NCI-H526 (cell line): ENCODE measurements around the gene AARSD1.
A peak's percentile ranks its signal among the peaks of the same experiment; 100 is the strongest.
"Not testable (repeated sequence)": the region's sequence is repeated elsewhere in the genome, so short reads cannot be mapped to it uniquely, and the experiment has no call there.

Experiments
- DNase-seq, 2 experiments: peaks; one replicate each; lab custom pipeline; 2025; lab: John Stamatoyannopoulos, UW

Gene AARSD1

DNA sequence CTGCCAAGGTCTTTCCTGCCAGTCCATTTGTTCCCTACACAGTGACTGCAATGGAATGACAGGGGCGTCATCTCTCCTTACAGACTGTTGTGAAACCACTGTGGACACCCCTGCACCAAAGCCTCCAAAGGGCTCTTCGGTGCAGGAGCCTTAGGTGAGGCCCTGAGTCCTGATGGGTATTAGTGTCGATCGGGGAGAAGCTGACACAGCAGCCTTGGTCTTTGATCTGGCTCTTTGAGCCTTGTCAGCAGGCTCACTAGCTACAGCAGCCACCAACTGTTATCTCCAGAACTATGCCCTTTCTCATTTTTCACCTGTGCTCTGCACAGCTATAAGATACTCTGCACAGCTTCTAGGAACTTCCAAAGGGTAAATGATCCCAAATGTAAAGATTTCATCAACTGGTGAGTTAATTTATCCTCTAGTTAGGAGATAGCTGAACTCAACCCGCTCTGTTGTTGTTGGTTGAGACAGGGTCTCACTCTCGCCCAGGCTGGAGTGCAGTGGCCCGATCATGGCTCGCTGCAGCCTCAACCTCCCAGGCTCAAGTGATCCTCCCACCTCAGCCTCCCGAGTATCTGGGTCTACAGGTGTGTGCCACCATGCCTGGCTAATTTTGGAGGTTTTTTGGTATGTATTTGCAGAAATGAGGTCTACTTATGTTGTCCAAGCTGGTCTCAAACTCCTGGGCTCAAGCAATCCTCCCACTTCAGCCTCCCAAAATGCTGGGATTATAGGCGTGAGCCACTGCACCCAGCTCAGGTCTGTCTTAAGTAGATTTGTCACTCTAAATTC is 44.0 kb downstream of the AARSD1 start:
- DNase-seq = no peak

DNA sequence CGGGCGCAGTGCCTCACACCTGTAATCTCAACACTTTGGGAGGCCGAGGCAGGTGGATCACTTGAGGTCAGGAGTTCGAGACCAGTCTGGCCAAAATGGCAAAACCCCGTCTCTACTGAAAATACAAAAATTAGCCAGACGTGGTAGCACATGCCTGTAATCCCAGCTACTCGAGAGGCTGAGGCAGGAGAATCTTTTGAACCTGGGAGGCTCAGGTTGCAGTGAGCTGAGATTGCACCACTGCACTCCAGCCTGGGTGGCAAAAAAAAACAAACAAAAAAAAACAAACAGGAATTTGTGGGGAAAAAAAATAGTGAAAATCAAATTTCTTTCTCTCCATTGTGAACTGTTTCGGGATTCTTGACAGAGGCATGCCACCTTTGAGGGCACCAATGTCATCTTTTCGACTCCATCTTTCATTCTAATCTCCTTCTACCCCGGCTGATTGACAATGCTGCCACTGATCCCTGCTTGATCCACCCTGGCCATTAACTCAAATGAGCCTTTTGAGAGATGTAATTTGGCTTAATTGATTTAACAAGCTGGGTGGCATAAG is 44.7 kb downstream of the AARSD1 start:
- DNase-seq = not testable (repeated sequence)

DNA sequence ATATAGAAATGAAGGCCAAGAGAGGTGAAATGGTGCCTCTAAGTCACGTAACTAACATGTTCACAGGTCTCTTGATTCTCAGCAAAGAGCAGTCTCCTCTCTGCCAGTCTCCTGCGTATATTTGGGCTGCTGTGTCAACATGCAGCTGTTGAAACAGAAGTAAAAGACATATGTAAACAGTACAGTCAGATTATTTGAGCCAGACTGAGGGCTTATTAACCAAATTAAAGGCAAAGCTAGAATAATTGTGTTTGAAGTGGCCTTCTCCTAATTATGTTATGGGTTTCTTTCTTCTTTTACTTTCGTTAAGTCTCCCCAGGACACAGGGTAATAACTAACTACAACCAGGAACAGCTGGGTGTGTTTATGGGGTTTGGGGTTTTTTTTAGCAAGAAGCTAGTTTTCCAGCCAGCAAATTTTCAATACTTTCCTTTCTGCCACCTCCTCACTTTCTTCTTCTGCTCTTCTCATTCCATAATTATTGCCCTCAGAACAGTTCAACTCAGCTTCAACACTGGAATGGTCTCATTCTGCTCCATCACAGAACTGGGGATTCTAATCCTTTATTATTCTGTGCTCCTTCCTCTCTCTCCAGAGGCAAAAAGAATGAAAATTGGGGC is 45.2 kb downstream of the AARSD1 start:
- peak in 1 of 2 experiments; percentile 39 for DNase-seq

DNA sequence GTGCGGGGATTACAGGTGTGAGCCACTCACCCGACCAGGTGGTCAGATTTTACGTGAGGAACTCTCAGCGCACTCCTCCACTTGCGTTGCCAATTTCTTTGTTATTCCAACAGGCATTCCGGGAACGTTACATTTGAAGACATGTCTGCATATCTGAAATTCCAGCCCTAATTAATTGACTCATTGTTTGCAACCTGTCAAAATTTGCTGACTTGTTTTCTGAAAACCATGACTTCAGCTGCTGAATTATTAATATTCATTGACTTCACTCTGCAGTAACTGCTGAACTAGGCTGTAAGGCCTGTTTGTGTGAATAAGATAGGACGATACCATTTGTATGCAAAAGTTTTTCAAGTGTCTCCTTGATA is 47.0 kb downstream of the AARSD1 start:
- no peak for DNase-seq

DNA sequence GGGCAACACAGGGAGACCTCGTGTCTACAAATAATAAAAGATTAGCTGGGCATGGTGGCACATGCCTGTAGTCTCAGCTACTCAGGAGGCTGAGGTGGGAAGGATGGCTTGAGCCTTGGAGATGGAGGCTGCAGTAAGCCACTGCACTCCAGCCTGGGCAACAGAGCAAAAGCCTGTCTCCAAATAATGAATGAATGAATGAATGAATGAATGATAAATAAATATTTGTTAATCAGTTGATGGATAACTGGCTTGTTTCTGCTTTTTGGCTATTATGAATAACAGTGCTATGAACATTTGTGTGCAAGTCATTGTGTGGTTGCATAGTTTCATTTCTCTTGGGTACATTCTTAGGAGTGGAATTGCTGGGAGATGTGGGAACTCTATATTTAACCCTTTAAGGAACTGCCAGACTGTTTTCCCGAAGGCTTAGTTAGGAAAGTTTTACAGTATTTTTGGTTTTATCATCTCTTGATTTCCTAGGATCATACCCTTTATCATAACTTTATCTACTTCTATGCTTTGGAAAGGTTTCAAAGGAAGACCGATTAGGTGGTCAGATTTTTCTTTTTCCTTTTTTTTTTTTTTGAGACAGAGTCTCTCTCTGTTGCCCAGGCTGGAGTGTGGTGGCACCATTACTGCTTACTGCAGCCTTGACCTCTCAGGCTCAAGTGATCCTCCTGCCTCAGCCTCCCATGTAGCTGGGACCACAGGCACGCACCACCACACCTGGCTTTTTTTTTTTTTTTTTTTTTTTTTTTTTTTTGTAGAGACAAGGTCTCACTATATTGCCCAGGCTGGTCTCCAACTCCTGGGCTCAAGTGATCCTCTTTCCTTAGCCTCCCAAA is 47.6 kb downstream of the AARSD1 start:
- DNase-seq = not testable (repeated sequence)

DNA sequence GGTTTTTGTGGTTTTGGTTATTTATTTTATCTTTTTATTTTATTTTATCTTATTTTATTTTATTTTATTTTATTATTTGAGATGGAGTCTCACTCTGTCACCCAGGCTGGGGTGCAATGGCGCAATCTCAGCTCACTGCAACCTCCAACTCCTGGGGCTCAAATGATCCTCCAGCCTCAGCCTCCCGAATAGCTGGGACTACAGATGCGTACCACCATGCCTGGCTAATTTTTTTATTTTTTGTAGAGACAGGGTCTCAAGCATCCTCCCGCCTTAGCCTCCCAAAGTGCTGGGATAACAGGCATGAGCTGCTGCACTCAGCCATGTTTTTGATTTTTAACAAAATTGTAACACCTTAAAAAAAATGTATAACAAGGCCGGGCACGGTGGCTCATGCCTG is 49.0 kb downstream of the AARSD1 start:
- DNase-seq = not testable (repeated sequence)

DNA sequence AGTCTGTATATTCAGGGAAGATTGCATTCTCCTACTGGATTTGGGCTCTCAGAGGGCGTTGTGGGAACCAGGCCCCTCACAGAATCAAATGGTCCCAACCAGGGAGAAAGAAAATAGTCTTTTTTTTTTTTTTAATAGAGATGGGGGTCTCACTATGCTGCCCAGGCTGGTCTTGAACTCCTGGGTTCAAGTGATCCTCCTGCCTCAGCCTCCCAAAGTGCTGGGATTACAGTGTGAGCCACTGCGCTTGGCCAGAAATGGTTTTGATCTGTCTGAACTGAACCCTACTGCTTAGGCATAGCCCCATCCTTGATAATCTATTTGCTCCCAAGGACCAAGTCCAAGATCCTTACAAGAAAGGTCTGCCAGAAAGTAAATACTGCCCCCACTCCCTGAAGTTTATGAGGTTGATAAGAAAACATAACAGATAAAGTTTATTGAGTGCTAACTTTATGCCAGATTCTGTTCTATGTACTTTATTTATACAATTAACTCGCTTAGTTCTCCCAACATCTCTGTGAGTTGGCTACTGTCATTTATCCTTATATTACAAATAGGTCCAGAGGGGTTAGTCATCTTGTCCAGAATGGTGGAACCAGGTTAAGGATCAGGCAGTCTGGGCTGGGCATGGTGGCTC is 50.2 kb downstream of the AARSD1 start:
- no peak for DNase-seq

DNA sequence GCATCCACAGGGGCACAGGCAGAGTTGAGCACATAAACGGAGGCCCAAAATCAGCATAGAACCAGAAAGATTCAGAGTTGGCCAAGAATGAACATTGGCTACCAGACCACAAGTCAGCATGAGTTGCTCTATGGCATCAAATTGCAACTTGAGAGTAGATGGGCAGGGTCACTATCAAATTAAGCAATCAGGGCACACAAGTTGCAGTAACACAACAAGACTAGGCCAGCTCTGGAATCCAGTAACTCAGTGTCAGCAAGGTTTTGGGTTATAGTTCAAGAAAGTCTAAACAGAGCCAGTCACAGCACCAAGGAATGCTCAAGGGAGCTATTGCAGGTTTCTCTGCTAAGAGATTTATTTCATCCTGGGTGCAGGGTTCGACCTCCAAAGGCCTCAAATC is 50.7 kb downstream of the AARSD1 start:
- DNase-seq = no peak

DNA sequence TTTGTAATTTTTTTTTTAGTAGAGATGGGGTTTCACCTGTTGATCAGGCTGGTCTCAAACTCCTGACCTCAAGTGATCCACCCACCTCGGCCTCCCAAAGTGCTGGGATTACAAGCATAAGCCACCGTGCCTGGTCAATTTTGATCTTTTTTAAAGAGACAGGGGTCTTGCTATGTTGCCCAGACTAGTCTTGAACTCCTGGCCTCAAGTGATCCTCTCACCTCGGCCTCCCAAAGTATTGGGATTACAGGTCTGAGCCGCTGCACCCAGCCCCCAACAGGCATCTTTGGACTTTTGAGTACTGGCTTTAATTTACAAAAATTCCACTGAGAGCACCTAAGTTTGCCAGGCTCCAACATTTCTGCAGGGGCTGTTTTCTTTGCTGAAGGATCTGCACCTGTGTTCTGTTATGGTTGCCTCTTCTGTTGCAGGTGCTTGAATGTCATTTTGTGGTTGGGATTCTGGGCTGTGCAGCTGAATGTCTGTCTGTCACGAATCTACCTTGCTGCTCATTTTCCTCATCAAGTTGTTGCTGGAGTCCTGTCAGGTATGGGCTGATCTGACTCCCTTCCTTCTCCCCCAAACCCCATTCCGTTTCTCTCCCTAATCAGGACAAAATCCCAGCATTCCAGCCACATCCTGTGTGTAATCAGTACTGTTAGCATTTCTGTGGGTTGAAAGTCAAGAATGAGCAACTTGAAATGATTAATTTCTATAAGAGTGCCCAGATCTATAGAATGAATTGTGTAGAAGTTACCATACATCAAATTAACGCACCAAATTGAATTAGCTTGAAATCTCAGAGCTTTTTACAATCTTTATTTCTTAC is 55.2 kb downstream of the AARSD1 start:
- DNase-seq = peak in 1 of 2 experiments; percentile 21

DNA sequence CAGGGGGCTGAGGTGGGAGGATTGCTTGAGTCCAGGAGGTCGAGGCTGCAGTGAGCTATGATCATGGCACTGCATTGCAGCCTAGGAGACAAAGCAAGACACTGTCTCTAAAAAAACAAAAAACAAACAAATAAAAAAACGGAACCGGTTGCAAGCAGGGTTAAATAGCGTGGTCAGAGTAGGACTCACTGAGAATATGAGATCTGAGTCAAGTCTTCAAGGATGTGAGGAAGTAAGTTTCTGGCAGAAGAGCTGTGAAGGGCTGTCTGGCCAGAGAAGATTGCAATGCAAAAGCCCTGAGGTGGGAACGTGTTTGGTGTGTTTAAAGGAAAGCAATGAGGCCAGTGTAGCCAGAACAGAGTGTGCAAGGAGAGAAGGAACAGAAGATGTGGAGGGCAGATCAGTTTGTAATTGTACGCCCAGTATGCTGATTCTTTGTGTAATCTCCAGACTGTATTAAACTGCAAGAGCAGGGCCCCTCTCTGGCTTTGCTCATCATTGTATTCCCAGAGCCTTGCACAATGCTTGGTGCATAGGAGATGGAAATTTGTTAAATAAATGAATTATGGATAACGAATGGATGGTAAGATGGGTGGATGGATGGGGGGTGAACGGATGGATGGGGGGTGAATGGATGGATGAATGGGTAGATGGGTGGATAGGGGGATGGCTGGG is 57.3 kb downstream of the AARSD1 start:
- no peak for DNase-seq

DNA sequence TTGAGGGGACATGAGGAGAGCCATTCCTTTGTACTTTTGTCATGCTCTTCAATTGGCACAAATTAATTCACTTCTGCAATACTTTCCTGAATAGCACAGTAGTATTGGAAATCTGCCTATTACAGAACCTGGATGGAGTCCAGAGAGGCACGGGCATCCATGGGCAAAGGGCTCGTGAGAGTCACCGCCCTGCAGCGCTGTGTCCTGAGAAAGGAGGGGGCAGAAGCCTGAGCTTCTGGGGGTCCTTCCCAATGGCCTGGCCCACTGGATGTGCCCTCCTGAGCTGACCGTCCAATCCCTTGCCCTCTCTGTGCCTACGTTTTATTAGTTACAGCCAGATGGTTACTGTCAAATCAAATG is 60.2 kb downstream of the AARSD1 start:
- DNase-seq = no peak

DNA sequence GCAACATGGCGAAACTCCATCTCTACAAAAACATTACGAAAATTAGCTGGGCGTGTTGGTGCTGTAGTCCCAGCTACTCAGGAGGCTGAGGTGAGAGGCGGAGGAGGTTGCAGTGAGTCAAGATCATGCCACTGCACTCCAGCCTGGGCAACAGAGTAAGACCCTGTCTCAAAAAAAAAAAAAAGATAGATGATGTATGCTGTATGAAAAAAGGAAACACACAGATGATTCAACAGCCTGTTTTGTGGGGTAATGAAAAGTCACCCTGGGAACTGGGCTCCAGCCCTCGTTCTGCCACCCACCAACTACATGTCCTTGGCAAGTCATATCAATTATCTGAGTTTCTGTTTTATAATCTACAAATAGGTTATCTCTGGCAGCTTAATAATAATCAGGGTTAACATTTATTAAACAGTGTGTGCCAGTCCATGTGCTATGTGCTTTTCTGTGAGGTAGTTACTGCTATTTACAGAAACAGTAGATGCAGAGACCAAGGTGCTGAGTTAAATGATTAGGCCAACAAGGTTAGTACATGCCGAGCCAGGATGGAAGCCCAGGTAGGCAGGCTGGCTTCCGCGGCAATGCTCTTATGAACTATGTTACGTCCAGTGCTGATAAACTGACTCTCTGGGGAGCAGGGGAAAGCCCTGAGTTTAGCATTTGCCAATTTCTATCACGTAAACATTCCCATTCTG is 62.6 kb downstream of the AARSD1 start:
- DNase-seq = no peak
